Activated CD4-positive, CD25-positive, alpha-beta regulatory T cell treated with anti-CD3 and anti-CD28 coated beads, Interleukin-2, amount 50 U/mL, for 72 hours (primary cell): ENCODE measurements around the gene SLC23A2.
"Not testable (repeated sequence)": the region's sequence is repeated elsewhere in the genome, so short reads cannot be mapped to it uniquely, and the experiment has no call there.

Source experiments
- DNase-seq: peaks from one replicate; pipeline ENCODE4 v3.0.0; 2021

SLC23A2 gene

DNA sequence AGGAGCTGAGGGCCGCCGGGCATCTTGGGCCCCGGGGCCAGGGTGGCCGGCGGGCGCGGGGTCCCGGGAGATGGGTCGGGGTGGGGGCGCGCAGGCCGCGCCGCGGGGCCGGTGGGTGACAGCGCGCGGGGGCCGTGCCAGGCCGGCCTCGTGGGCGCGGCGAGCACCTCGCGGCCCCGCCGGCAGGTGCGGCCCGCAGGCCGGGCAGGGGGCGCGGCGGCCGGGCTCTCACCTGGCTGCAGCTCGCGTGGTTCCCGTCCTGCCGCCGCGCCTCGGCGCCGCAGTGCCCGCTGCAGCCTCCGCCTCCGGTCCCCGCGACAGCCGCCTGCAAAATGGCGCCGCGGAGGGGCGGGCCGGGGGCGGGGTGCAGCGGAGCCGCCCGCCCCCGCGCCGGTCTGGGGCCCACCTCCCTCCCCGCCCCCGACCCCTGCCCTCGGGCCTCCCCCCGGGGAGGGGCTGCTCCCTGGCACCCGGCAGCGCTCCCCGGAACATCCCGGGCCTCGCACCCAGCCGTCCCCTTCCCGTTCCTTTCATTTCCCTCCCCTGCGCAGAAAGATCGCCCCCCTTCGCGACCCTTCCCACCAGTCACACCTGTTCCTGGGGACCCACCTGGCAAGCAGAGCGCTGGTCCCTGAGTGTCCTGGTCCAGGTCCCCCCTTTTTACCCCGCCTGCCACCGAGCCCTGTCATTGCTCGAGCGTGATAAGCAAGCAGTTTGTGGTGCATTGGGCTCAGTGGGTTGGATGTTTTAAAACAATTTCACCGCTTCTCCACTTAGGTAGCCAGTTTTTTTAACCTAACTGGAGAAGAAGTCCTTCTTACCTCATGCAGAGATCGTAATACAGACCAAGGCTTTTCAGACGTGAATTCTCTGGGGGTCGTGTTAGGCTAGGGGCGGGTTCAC lies at the start of gene SLC23A2:
SLC23A2 (minus strand) TSS at position 337 of the 903 bp plus-strand sequence. CDS start 68,948 bp downstream, outside the sequence.
- DNase-seq, result peak; percentile 53

DNA sequence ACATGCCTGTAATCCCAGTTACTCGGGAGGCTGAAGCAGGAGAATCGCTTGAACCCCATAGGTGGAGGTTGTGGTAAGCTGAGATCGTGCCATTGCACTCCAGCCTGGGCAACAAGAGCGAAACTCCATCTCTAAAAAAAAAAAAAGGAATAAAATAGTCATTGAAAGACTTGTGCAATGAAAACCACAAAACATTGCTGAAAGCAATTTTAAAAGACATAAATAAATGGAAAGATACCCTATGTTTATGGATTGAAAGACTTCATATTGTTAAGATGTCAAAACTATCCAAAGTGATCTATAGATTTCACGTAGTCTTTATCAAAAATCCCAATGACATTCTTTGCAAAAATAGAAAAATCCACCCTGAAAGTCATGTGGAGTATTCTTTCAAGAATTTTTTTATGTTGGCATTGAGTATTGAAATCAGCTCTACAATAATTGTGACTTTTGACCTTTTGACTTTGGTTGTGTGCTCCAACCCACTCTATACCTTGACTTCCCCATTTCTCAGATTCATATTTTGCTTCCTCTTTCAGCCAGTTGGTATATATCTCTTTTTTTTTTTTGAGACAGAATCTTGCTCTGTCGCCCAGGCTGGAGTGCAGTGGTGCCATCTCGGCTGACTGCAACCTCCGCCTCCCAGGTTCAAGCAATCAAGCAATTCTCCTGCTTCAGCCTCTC lies 45.5 kb upstream of the SLC23A2 start:
- no peak for DNase-seq

DNA sequence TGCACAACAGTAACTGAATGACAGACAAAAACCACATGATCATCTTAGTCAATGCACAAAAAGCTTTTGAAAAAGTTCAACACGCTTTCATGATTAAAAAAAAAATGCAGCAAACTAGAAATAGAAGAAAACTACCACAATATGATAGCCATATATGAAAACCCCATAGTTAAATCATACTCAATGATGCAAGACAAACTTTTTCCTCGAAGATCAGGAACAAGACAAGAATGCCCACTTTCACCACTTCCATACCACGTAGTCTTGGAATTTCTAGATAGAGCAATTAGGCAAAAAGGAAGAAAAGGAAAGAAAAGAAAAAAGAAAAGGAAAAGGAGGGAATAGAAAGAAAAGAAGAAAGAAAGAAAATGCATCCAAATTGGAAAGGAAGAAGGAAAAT lies 44.6 kb upstream of the SLC23A2 start:
- DNase-seq, result no peak

DNA sequence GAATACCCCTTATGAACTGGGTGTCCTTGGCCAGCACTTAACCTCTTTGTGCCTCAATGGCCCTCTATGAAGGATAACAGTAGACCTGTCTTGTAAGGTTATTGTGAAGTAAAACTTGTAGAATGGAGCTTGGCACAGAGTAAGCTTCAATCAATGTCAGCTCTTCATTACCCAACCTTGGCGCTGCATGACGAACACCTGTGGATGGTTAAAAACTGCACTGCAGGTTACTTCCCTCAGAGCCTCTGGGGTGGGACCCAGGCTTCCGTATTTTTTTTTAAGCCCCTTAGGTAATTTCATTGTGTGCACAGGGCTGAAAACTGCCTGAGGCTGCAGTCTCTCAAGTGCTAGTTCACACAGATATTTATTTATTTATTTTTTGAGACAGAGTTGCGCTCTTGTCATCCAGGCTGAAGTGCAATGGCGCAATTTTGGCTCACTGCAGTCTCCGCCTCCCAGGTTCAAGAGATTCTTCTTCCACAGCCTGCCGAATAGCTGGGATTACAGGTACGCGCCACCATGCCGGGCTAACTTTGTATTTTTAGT lies 42.8 kb upstream of the SLC23A2 start:
- no peak for DNase-seq

DNA sequence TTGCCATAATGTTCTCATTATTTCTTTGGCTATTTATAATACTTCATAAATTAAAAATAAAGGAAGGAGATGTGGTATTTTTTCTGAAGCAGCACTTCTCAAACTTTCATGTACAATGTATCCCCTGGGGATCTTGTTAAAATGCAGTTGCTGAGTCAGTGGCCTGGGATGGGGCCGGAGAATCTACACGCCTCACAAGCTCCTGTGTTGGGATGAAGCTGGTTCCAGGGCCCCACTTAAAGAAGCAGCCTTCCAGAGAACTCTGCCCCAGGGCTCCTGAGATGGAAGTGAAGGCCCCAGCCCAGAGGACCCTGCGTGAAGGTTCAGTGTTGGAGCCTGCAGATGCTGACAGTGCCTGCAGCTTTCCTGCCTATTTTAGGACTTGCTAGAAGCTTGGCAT lies 40.1 kb upstream of the SLC23A2 start:
- DNase-seq, result no peak

DNA sequence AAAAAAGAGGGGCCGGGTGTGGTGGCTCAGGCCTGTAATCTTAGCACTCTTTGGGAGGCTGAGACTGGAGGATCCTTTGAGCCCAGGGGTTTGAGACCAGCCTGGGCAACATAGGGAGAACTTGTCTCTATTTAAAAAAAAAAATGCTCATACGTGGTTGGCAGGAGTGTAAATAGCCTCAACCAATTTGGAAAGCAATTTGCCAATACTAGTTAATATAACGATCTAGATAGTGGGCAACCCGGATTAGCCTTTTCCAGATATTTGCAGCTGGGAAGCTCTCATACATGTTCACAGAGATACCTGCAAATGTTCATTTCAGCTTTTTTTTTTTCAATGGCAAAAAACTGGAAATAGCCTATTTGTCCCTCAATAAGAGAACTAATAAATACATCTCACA lies 39.0 kb upstream of the SLC23A2 start:
- DNase-seq, result no peak

DNA sequence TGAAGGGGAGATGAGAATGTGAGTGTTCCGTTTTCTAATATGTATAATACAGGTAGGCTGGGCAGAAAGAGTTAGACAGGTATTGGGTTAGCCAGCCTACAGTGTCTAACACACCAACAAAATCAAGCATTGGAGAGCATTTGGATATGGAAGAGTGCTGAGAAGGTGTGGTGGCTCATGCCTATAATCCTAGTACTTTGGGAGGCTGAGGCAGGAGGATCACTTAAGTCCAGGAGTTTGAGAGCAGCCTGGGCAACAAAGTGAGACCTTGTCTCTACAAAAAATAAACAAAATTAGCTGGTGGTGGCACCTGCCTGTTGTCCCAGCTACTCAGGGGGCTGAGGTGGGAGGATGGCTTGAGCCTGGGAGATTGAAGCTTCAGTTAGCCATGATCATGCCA lies 38.6 kb upstream of the SLC23A2 start:
- DNase-seq, result no peak

DNA sequence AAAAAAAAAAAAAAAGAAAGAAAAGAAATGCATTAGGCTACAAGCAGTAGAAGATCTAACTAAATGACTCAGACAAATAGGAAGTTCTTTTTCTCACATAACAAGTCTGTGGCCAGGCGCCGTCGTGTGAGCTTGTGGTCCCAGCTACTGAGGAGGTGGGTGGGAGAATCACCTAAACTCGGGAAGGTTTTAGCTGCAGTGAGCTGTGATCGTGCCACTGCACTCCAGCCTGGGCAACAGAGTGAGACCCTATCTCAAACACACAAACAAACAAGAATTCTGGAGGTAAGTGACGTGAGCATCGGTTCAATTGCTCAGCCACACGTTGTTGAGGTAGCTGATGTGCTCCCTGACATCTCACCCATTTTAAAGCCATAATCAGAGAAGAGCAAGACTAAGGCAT lies 37.9 kb upstream of the SLC23A2 start:
- DNase-seq, result no peak

DNA sequence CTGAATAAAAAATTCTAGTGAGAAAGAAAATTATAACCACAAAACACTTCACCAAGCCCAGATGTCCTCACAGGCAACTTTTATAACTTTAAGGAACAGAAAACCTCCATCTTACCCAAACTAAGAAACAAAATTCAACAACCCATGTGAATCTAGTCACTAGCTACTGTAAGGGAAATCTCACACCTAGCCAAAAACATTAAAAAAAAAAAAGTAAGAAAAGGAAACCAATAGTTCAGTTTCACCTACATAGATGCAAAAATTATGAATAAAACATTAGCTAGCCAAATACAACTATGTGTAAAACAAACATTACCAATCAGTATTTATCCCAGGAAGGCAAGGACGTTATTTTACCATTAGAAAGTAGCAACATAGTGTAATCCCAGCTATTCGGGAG lies 35.5 kb upstream of the SLC23A2 start:
- no peak for DNase-seq

DNA sequence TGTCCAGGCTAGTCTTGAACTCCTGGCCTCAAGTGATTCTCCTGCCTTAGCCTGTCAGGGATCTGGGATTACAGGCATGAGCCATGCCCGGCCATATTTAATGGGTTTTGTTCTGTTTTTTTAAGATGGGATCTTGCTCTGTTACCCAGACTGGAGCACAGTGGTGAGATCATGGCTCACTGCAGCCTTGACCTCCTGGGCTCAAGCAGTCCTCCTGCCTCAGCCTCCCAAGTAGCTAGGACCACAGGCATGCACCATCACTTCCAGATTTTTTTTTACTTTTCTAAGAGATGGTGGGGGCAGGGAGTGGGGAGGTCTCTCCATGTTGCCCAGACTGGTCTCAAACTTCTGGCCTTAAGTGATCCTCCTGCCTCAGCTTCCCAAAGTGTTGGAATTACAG lies 34.2 kb upstream of the SLC23A2 start:
- not testable (repeated sequence) for DNase-seq

DNA sequence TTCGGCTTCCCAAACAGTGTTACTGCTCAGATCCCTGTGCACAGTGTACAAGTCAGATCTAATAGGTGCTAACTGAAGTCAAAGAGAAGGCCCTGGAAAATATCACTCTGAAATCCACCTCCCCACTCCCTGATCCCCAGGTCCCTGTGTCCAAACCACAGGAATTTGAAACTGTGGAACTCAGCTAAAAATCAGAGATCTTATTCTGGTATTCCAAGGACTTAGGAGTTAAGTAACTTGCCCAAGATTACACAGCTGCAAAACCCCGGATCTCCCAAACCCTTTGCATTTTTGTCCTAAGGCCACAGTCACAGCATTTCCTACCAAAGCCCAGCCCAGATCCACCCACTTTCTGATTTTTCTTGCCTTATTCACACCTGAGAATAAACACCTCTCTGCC lies 32.3 kb upstream of the SLC23A2 start:
- no peak for DNase-seq

DNA sequence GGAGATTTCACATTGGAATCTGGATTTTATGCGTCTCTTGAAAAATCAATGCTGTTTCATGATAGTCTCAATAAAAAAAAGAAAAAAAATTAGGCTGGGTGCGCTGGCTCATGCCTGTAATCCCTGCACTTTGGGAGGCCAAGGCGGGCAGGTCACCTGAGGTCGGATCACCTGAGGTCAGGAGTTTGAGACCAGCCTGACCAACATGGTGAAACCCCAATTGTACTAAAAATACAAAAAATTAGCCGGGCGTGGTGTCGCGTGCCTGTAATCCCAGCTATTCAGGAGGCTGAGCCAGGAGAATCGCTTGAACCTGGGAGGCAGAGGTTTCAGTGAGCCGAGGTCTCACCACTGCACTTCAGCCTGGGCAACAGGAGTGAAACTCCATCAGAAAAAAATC lies 30.4 kb upstream of the SLC23A2 start:
- DNase-seq, result not testable (repeated sequence)

DNA sequence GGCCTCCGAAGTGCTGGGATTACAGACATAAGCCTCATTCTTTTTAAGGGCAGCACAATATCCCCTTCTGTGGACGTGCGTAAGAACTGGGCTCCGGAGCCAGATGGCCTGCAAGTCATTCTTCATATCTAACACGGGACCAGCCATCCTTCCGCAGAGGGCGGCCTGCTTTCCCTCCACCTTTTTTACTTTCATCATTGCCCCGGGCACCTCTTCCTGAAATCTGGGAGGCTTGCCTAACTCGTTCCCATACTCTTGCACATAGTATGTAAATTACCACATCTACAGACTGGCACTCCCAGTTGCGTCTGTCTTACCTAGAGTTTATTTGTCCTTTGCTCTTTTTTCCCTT lies 29.9 kb upstream of the SLC23A2 start:
- DNase-seq, result no peak

DNA sequence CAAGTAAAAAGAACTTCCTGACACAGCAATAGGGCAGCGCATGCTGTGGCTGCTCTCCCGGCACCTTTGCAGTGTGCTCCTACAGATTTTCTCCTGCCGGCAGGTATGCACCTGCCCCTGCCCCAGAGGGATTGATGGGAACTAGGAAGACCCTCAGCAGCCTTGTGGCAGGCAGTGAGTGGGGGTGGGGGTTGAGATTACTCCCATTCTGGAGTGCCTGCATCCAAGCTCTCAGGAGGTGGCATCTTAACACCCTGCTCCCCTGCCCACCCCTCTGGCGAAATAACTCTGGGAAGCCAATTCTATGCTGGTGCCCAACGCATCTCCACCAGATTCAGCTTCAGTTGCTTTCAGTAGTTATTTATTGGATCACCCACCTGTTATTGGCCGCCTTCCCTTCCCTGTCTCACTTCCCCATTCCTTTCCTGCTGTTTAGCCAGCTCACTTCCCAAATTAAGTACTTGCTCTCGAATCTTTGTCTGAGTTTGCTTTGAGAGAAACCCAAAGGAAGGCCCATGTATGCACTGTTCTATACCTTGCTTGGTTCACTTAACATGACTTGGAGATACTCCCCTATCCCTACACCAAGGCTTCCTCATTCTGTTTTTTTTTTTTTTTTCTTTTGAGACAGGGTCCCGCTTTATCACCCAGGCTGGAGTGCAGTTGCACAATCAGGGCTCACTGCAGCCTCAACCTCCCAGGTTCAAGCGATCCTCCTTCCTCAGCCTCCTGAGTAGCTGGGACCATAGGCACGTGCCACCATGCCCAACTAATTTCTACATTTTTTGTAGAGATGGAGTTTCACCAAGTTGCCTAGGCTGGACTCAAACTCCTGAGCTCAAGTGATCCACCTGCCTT lies 29.3 kb upstream of the SLC23A2 start:
- DNase-seq, result no peak

DNA sequence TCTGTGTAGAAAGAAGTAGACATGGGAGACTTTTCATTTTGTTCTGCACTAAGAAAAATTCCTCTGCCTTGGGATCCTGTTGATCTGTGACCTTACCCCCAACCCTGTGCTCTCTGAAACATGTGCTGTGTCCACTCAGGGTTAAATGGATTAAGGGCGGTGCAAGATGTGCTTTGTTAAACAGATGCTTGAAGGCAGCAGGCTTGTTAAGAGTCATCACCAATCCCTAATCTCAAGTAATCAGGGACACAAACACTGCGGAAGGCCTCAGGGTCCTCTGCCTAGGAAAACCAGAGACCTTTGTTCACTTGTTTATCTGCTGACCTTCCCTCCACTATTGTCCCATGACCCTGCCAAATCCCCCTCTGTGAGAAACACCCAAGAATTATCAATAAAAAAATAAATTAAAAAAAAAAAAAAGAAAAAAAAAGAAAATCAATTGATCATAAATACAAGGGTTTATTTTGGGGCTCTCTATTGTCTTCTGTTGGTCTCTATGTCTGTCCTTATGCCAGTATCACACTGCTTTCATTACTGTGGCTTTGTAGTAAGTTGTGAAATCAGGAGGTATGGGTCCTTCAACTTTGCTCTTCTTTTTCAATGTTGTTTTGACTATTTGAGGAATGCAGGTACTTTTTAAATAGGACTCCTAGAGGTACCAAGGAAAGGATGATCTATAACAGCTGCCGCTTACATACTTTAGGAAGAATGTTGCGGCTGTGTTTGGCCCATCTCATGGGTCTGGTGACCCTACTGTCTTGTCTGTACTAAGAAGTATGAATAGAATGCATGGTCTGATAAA lies 27.1 kb upstream of the SLC23A2 start:
- DNase-seq, result not testable (repeated sequence)

DNA sequence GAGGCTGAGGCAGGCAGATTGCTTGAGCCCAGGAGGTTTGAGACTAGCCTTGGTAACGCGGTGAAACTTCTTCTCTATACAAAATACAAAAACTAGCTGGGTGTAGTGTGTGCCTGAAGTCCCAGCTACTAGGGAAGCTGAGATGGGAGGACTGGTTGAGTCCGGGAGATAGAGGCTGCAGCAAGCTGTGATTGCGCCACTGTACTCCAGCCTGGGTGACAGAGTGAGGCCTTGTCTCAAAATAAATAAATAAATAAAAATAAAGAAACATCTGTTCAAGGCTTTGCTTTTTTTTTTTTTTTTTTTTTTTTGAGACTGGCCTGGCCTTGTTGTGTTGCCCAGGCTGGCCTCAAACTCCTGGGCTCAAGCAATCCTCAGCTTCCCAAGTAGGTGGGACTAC lies 23.7 kb upstream of the SLC23A2 start:
- no peak for DNase-seq

DNA sequence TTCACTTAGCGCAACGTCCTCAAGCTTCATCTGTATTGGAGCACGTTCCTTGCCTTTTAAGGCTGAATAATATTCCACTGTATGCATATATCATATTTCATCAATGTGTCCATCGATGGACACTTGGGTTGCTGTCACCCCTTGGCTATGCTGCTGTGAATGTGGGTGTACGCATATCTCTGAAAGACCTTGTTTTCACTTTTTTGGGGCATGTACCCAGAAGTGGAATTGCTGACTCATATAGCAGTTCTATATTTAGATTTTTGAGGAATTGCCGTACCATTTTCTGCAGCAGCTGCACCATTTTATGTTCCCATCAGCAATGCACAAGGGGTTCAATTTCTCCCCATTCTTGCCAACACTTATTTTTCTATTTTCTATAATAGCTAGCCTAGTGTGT lies 22.8 kb upstream of the SLC23A2 start:
- no peak for DNase-seq

DNA sequence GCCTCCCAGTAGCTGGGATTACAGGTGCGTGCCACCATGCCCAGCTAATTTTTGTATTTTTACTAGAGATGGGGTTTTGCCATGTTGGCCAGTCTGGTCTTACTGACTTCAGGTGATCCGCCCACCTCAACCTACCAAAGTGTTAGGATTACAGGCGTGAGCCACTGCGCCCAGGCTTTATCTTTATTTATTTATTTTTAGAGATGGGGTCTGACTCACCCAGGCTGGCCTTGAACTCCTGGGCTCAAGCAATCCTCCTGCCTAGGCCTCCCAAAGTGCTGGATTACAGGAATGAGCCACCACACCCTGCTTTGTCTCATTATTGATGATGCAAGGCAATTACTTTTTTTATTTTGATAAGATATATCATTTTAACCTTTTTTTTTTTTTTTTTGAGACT lies 21.9 kb upstream of the SLC23A2 start:
- not testable (repeated sequence) for DNase-seq

DNA sequence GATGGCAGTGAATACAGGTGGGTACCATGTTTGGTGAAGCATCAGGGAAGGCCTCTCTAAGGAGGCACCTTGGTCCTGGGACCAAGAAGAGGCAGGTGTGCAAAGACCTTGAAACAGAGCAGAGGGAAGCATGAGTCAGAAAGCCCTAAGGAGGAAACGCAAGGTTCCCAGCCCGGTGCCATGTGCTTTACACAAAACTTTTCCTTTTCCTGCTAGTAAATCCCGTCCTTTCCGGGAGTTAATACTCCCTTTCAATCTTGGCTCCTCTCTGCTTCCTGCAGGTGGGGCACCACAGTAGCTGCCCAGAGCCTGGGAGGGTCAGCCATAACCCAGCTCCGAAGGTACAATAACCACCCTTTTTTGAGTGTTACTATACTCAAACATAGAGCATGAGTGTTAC lies 19.4 kb upstream of the SLC23A2 start:
- DNase-seq, result no peak

DNA sequence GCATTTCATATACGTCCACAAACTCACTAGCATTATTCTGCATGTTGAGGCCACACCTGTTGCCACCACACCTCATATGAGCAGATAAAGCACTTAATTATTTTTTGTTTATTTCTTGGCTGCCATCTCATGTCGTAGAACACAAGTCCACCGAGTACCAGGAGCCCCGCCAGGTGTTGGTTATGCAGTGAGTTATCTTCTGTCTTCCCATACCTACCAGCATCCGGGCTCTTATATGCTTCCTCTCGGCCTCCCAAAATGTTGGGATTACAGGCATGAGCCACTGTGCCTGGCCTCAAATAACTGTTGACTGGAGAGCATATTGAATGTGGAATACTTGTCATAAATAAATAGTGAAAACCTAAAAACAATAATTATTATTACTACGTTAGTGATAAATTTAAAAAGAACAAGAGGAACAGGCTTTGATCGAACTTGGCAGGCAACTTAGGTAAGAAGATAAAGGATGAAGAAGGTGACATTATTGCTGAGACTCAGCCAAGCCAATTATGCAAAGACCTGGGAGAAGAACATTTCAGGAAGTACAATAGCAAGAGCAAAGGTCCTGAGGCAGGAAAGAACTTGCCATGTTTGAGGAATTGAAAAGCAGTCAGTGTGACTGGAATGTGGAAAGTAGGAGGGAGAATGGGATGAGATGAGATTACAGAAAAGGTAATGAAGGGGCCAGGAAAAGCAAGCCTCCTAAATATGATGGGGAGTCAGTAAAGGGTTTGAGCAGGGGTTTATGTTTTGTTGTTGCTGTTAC lies 12.6 kb upstream of the SLC23A2 start:
- no peak for DNase-seq

DNA sequence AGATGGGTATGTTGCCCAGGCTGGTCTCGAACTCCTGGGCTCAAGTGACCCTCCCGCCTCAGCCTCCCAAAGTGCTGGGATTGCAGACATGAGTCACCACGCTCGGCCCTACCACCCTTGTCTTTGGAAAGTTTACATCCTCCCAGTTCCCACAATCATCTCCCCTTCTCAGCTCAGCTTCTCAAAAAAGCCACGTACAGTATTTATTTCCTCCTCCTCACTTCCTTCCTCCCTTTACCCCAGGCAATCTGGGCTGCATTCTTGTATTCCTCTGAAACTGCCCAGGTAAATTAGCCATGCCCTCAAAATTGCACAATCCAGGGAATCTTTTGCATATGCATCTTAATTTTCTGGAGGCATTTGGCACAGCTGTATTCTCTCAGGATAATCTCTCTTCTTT lies 7.4 kb upstream of the SLC23A2 start:
- DNase-seq, result no peak

DNA sequence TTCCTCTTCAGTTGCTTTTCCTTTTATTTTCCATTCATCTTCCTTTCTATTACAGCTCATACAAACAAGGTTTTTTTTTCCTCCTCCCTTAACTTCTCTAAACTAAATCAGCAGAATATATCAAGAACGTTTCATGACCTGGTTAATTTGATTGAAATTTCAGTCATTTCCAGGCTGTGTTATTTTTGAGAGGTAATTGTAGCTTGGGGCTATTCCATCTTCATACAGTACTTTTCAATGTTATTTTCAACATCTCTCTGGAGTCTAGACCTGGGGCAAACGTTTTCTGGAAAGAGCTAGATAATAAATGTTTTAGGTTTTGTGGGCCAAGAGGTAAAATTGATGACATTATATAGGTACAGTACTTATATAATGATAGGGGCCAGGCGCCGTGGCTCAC lies 4.0 kb upstream of the SLC23A2 start:
- no peak for DNase-seq
